ENCODE results near the gene NTSR1.

NTSR1 gene

DNA sequence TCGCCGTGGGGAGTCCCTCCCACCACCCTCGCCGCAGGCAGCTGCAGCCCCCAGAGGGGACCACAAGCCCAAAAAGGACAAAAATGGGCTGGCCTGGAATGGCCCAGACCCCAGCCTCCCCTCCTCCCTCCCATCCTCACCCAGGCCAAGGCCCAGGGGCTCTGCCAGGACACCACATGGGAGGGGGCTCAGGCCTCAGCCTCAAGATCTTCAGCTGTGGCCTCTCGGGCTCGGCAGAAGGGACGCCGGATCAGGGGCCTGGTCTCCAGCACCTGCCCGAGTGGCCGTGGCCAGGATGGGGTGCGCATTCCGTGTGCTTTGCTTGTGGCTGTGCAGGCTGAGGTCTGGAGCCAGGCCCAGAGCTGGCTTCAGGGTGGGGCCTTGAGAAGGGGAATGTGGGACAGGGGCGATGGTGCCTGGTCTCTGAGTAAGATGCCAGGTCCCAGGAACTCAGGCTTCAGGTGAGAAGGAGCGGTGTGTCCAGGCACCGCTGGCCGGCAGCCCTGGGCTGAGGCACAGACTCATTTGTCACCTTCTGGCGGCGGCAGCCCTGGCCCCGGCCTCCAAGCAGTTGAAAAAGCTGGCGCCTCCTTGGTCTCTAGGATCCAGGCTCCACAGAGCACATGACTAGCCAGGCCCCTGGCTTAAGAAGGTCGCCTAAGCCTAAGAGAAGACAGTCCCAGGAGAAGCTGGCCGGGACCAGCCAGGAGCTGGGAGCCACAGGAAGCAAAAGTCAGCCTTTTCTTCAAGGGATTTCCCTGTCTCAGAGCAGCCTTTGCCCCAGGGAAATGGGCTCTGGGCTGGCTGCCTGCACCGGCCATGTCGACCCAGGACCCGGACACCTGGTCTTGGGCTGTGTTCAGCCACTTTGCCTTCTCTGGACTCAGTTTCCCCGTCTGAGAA lies 52.5 kb downstream of the NTSR1 start:
- DNase-seq = no peak

DNA sequence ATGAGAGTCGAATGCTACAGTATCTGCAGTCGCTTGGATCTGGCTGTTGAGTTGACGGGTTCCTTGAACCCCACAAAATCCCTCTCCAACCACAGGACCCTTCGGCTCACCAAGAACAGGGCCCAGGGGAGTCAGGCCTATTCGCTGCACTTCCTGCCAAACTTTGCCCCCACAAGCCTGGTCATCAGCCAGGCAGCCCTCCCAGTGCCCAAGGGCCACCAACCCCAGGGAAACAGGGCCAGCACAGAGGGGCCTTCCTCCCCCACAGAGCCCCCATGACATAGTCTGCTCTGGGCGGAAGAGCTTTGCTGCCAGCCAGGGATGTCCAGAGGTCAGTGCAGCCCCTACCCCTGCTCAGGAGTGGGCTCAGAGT lies 53.1 kb downstream of the NTSR1 start:
- DNase-seq = no peak

DNA sequence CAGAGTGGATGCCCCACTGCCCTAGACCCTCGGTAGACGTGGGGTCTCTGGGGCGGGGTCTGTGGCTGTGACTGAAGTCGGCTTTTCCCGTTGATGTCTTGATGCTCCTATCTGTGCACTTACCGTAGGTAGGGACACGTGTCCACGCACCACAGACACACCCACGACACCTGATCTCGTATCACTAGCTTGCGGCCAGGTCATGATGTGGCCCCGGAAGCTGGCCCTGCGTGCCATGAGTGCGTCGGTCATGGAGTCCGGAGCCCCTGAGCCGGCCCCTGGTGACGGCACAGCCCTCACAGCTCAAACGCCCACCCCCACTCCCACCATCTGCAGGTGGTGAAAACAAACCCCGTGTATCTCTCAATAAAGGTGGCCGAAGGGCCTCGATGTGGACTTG lies 53.7 kb downstream of the NTSR1 start:
- no peak for DNase-seq

DNA sequence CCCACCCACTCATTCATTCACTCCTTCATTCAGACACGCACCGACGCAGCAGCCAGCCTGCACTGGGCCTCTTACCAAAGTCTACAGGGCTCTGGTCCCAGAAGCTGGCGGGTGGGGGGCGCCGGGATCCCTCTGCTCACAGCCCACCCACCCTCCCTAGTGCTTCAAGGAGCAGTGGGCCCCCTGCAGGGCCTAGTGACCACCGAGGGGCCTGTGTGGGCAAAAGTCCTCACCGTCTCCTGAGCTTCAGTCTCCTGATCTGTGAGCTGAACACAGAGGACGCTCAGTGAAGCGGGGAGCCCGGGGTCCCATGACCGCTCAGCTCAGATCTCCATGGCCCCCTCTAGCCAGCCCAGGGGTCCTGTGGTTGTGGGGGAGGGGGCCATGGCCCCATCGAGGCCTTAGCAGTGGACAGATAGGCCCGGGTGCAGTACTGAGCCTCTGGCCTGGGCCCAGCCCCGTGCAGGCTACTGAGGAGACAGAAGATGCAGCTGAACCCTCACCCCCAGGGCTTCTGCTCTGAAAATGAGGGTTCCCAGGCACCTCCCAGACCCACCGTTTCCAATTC lies 54.2 kb downstream of the NTSR1 start:
- DNase-seq = no peak

DNA sequence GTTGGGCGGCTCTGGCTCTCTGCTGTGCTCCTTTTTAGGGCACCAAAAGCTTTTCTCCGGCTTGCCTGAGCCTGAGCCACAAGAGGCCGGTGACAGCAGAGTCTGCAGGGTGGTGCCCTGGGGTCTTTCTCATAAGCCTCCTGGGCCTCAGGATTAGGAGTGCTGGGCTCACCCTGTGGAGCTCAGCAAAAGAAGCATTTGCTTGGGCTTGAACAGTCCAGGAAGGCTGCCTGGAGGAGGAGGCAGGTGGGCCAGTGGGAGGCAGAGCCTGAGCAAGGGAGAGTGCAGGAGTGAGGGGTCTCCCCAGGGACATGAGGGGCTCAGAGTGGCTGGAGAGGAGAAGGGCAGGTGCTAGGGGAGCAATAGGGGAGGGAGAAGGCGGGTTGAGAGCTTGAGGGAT lies 54.8 kb downstream of the NTSR1 start:
- no peak for DNase-seq

DNA sequence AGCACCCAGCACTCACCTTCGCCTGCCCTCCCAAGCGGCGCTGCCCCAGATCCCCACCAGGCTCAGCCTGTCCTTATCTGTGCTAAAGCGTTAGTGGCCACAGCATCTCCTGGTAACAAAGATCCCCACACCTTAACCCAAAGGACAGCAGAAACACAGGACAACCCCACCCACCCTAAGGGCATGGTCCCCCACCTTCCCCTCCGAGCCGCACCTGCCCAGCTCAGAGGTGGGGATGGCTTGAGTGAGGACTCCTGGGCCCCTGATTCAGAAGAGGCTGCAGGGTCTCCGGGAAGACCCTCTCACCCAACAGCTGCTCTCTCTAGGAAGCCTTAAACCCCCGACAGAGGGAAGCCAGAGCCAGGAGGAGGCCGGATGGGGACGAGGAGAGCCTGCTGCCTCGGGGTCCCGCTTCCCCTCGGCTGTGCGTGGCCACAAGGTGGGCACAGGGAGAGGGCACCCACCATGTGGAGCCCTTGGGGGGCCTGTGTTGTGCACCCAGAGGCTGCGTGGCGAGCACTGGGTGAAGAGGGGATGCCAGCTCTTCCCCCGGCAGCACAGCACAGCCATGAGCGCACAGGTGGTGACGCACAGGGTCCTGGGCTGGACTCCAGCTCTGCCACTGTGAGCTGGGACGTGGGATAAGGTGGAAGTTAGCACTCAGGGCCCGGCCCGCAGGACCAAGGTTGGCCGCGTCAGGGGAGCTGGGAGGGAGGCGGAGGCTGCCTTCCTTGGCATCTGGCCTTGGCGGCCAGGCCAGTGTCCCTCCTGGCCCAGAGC lies 55.7 kb downstream of the NTSR1 start:
- no peak for DNase-seq

DNA sequence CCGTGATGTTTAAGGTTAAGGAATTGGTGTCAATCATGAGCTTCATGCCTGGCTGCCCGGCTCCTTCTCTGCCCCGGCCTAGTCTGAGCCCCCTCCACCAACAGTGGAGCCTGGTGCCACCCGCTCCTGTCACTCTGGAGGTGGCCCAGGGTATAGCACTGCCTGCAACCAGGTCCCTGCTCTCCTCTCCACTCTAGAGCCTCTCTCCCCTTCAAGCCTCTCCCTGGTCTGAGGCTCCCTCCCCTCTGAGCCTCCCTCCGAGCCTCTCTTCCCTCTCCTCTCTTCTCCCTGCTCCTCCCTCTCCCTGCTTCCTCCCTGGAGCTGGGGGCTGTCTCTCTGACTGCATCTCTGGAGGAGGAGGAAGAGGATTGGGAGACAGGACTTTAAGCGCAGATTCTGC lies 56.4 kb downstream of the NTSR1 start:
- DNase-seq = no peak

DNA sequence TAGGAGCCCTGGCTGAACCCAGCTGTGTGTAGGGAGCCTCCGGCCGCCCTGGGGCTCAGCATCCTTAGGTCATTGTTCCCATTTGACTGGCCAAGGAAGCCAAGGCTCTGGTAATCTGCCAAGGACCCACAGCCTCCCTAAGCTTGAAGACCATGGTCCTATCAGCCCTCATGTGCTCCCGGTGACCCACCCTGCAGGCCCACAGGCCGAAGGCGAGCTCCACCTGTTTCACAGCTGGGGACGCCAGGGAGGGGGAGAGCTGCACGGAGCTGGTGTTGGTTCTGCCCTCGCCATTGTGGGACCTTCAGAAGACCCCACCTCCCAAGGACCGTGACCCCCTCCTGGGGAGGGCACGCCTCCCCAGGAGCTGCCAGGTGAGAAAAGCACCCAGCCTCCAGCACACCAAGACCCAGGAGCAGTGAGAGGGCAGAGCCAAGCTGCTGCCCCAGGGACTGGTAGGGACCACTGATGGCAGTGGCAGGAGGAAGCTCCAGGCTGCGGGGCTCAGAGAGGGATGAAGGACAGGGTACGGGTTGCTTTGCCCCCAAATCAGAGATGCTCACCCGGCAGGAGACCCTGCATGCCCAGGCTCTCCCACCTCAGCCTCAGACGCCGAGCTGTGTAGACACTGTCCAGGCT lies 56.9 kb downstream of the NTSR1 start:
- no peak for DNase-seq

DNA sequence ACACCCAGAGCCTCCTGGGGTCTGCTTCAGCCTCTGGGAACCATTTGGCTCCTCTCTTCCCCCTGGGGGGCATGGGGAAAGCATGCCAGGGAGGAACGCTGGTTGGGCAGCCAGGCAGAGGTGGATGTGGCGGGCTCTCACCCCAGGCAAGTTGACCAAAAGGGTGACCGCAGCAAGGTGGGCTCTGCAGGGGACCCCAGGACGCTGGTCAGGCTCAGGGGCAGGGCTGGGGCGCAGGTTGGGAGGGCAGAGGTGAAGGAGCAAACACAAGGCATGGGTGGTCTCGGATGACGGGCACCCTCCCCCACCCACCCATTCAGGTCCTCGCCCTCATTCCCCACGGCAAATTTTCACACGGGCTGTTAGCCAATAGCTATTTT lies 57.4 kb downstream of the NTSR1 start:
- DNase-seq = no peak

DNA sequence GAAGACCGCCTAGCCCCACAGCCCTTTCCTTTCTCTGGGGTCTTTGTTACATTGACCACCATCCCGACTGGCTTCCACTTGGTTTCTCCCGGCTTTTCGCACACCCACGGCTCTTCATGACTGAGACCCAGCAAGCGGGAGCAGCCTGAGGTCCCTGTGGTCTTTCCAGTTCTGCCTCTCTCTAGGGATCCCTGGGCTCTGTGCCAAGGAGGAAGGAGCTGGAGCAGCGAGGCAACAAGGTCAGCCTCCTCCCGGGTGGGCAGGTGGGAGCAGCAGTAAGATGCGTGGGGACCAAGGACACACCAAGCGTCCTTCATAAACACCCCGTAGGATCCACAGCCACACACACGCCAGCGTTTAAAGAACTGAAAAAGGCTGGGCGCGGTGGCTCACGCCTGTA lies 58.1 kb downstream of the NTSR1 start:
- no peak for DNase-seq

DNA sequence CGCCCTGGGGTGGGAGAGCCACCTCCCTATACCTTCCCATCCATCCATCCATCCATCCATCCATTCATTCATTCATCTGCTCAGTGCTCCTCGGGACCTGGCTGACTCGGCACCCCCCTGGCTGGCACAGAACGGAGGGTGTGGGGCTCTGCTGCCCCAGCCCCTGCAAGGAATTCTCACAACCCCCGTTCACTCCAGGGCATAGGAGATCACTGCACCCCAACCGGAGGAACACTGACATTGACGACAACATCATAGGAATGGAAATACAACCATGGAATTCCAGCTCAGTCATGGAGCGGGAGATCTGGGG lies 59.6 kb downstream of the NTSR1 start:
- DNase-seq = no peak

DNA sequence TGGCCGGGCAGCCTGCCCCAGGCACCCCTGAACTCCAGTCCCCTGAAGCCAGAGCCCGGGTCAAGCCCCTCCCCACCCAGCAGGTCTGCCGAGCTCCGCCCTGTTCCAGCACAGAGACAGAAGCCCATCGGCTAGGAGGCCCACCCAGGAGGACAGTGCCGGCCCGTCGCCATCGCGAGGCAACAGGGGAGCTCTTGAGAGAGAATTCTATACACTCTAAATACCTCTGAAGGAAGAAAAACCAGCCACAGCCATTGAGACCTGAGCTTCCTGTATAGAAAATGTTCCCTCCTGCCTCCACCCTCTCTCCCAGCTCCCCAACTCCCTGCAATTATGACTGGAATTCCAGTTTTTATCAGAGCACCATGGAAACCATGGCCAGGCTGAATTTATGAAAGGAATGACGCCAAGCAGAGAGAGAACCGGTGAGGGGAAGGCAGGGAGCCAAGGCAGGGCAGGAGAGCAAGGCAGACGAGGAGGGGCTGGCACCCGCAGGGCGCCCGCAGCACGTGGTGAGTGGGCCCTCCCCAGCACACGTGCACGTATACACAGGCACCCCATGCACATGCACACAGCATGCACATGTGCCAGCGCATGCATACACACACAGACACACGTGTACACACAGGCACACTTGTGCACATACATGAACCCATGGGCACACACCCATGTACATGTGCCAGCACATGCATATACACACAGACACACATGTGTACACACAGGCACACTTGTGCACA lies 60.1 kb downstream of the NTSR1 start:
- no peak for DNase-seq

DNA sequence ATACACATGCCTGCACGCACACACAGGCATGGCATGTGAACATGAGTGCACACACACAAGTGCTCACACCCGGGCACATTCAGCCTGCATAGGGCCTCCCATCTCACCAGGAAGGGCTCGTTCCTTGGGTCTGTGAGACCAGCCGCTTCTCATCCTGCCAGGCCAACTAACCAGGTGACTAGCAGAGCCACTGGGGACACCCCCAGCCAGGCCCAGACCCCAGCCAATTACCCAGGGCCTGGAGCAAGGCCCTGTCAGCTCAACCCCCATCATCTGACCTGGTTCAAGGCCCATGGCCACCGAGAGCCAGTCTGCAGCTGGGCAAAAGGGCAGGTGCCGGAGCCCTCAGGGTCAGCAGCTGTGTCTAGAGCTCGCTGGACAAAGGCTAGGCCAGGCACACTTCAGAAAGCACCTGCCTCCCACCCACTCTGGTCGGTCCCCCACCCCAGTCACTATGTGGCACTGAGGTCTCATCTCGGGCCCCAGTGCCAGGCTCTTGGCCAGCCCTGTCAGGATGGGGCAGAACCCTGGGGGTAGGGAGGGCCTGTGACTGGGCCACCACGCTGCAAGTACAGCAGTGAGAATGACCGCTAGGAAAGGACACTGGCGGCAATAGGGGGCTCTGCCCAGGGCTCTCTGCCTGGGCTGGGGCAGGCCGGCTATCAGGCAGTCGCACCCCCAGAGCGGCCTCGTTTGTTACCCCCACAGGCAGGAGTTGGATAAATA lies 60.9 kb downstream of the NTSR1 start:
- no peak for DNase-seq

DNA sequence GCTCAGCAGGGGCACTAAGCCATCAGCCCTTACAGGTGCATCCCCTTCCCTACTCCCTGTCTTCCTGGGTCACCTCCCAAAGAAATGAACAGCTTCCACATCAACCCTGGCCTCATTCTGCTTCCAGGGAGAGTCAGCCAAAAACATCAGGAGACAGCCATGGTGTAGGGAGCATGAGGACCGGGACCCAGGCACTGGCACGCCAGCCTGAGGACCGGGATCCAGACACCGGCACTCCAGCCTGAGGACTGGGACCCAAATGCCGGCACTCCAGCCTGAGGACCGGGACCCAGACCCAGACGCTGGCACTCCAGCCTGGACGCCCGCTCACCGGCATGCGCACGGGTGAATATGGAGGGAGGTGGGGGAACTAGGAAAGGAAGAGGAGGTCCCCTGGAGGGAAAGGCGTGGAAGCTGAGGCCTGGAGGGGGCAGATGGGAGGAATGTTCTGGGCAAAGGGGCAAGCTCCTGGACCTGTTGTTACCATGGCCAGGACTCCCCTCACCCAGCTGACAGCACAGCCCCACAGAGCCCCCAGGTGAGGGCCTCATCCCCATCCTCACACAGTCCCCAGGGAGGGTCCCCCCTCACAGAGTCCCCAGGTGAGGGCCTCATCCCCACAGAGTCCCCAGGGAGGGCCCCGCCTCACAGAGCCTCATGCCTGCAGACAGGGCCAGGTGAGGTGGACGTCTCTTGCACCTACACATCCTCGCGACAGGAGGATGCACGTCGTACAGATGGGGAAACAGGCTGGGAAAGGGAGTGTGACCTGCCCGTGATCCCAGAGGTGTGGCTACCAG lies 61.7 kb downstream of the NTSR1 start:
- DNase-seq = no peak

DNA sequence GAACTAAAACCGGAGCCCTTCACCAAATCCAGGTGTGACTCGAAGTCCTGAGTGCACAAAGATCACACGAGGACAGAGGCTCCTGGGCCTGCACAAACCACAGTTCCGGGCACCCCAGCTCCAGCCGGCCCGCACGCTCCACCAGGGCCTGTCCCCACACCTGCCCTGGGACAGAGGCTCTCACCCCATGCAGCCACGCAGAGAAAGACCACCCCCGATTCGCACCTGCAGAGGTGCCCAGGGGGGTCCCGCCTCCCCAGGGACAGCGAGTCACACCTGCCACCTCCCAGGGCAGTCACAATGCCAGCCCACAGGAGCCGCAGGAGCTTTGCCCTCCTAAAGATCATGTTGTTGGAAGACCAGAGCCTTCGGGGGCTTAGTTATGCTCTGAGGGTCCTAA lies 62.3 kb downstream of the NTSR1 start:
- no peak for DNase-seq

DNA sequence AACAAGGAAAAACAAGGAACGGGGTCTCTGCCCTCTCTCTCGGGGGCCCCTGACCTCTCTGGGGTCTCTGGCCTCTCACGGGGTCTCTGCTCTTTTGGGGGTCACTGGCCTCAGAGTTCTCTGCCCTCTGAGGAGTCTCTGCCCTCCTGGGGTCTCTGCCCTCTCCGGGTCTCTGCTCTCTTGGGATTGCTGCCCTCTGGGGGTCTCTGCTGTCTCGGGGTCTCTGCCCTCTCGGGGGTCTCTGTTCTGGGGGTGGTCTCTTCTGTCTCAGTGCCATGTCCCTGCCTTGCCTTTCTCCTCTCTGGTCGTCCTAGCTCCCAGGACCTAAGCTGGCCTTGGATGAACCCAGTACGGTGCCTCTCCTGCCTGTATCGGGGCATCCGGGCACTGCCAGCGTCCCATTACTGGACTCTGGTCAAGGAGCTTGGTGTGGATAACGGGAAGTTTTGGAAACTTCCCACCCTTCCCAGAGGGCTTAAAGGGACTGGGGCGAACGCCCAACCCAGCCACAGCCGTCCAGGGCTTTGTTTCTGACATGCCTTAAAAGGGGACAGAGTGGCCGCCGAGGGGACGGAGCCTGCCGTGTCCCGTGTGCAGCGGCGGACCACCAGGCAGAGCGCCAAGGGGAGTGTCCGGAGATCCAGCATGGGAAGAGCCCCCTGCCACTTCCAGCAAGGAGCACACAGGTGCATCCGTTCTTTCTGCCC lies 62.9 kb downstream of the NTSR1 start:
- DNase-seq = no peak

DNA sequence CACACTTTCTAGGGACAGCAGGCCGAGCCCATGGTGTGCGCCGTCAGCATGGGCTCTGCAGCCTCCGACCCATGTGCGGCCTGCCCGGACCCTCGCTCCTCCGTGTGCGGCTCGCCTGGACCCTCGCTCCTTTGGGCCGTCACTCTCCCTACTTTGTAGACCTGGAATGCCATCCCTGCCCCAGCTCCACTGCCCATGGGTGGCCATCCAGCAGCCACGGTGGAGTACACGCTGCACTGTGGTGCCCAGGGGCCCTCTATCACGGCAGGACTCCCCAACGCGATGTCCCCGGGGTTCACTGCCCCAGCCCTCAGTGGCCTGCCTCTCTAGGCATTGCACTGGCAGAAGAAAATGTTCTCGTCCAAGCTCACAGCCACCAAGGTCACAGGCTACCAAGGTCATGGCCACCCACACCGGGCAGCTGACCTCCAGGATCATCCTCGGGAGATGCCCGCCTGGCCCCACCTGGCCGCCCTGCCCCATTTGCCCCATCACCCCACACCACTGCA lies 63.5 kb downstream of the NTSR1 start:
- no peak for DNase-seq

DNA sequence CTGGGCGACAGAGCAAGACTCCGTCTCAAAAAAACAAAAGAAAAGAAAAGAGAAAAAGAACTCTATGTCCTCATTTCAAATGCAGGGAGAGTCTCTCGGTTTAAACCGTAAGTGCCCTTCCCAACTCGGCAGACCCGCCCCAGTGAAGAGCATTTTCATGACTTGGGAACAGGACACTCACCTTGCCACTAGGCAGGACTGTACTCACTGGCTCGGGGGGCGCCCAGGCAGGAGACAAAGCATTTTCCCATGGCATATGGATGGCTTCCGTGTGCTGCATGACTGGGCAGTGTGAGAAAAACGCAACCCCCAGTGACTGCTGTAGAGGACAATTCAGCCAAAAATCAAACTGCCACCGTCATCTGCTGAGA lies 64.0 kb downstream of the NTSR1 start:
- DNase-seq = no peak

DNA sequence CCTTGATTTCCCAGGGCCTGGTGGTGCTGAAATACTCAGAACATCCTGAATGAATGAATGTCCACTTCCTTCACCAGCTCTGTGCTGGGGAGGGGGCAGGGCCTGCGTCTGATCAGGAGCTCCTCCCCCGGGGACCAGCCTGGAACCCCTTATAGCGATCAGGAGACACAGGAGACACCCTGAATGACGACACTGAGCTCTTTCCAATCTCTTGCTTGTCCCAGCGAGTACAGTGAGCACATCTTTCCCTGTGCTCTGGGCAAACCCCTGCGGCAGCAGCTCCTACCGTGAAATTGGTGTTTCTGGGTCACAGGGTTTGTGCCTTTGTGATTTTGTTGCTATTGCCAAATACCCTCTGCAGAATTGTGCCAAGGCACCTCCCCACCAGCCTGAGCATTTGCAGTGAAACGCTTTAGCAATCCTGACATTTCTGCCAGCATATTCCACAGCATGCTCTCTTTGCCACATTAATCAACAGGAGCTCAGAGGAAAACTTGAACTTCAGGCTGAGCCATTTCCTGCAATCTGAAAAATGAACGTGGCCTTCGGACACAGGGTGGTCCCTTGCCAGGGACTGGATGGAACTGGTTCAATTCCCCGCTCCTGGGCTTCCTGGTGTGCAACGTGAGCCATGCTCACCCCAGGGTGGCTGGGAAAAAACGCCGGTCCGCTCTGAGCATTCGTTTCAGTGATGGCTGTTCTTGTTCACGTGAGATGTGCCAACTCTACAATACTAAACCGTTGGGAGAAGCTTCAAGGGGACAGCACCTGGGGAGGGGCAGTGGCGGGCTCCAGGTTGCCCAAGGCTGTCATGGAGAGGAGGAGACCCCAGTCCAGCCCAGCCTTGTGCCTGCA lies 64.6 kb downstream of the NTSR1 start:
- no peak for DNase-seq

All from NCI-H748 treated with DMSO at 0.1 percent for 48 hours (cell line).